ENCODE measurements around the gene PPARA.

Gene PPARA

DNA sequence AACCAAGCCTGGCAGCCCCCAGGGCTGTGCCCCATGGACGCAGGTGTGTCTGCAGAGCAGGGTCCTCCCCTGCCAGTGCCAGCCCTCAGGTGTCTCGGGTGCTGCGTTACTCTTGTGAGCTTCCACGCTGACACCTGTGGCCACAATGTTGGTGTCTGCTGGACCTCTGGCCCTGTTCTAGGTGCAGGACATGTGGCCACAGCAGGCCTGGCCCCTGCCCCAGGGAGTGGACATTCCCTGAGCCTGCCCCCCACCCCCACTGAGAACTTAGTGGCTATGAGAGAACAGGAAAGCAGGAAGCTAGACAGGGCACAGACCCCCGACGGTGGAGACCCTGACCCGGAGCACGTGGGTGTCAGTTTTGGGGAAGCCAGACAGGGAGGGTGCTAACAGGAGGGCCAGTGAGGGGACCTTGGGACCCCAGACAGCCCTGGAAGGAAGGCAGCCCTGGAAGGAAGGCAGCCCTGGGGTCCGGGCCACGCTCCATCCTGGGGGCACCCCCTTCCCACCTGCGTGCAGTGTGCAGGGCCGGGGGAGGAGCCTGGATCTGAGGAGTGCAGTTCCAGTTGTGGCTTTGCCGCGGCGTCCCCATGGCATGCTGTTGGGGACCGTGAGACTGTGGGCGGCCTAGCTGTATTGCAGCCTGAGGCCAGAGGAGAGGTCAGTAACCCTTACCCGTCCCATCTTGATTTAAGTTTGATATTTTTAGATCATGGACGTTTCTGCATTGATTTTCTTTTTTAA is 43.9 kb upstream of the PPARA start:
- Histone ChIP-seq H3K4me3 (ENCODE audit: low read length in 2 of 2) (peak overlapping the region in 1 of 2 donors; percentile 10), H3K4ac (ENCODE audit: low read length) (no peak overlapping the region), H3K27ac (replicated peaks; ENCODE audit: low read length) (no peak overlapping the region)

GRCh38 chr22:46107089-46107664 is 43.1 kb upstream of the PPARA start:
- H3K23ac ChIP-seq (ENCODE audit: low read depth, low read length, poor library complexity): no peak overlapping the region
- peaks cover 0 to 87% (median 2%) of the 10 kb centered on the region in 3 experiments for H3K27me3 ChIP-seq (ENCODE audit: control insufficient read depth in 3 of 3, insufficient read depth in 3 of 3, low read depth in 1 of 3, low read length in 3 of 3)
- WGBS, 2 donors (ENCODE audit: extremely low coverage in 2 of 2, insufficient read length in 2 of 2, insufficient replicate concordance in 1 of 2): no CpG with 5 or more reads among the region's 35 CpGs
- no peak overlapping the region for H3K4me3 ChIP-seq (ENCODE audit: low read length in 2 of 2)
- H3K18ac ChIP-seq (ENCODE audit: low read length): peak overlapping the region; percentile 28
- peak overlapping the region; percentile 75 for H3K14ac ChIP-seq (ENCODE audit: low read length)
- peaks cover 3 to 10% of the 10 kb centered on the region in 2 donors for H3K4me1 ChIP-seq (ENCODE audit: control insufficient read depth in 2 of 2, insufficient read depth in 1 of 2, low read depth in 1 of 2, low read length in 2 of 2)
- no peak overlapping the region for H3K4me2 ChIP-seq (ENCODE audit: insufficient read depth, low read length, poor library complexity, severe bottlenecking)
- H2BK12ac ChIP-seq (ENCODE audit: low read length): no peak overlapping the region
- H3K79me1 ChIP-seq (ENCODE audit: low read depth, low read length): peaks cover 2% of the 10 kb centered on the region
- no peak for DNase-seq (ENCODE audit: low spot score)
- no peaks in the 10 kb centered on the region for H3K36me3 ChIP-seq (replicated peaks in 1 of 2; ENCODE audit: control insufficient read depth in 2 of 2, insufficient read depth in 2 of 2, low read length in 2 of 2)
- H4K91ac ChIP-seq (ENCODE audit: low read depth, low read length, poor library complexity): no peak overlapping the region
- no peak overlapping the region for H3K4ac ChIP-seq (ENCODE audit: low read length)
- no peak overlapping the region for H4K8ac ChIP-seq (ENCODE audit: low read depth, low read length)
- H2AFZ ChIP-seq (ENCODE audit: low read length): peak overlapping the region; percentile 45
- no peaks in the 10 kb centered on the region for H3K9me3 ChIP-seq (replicated peaks in 1 of 2; ENCODE audit: control insufficient read depth in 2 of 2, insufficient read depth in 1 of 2, low read depth in 1 of 2, low read length in 2 of 2)
- H2AK5ac ChIP-seq (ENCODE audit: low read depth, low read length): no peak overlapping the region
- H3K27ac ChIP-seq (replicated peaks; ENCODE audit: low read length): no peak overlapping the region
- H2BK120ac ChIP-seq (ENCODE audit: low read depth, low read length): no peak overlapping the region
- no peak overlapping the region for H3K9ac ChIP-seq (ENCODE audit: low read depth, low read length, poor library complexity)
- H2BK15ac ChIP-seq (ENCODE audit: low read length): no peak overlapping the region
- H2BK5ac ChIP-seq (ENCODE audit: low read length): no peak overlapping the region

More for the DNA sequence above, 43.9 kb upstream of the PPARA start:
- Histone ChIP-seq H3K9ac (ENCODE audit: low read depth, low read length, poor library complexity) (no peak overlapping the region), H3K23ac (ENCODE audit: low read depth, low read length, poor library complexity) (peak overlapping the region; percentile 2), H3K79me1 (ENCODE audit: low read depth, low read length) (peaks cover 2% of the 10 kb centered on the region), H3K18ac (ENCODE audit: low read length) (peak overlapping the region; percentile 80), H3K27me3 (ENCODE audit: control insufficient read depth in 3 of 3, insufficient read depth in 3 of 3, low read depth in 1 of 3, low read length in 3 of 3) (peaks cover 0 to 87% (median 3%) of the 10 kb centered on the region in 3 experiments), H2AFZ (ENCODE audit: low read length) (peak overlapping the region; percentile 45), H2BK15ac (ENCODE audit: low read length) (peak overlapping the region; percentile 15), H2BK5ac (ENCODE audit: low read length) (no peak overlapping the region), H2BK12ac (ENCODE audit: low read length) (no peak overlapping the region), H4K91ac (ENCODE audit: low read depth, low read length, poor library complexity) (no peak overlapping the region), H3K4me2 (ENCODE audit: insufficient read depth, low read length, poor library complexity, severe bottlenecking) (no peak overlapping the region), H3K9me3 (replicated peaks in 1 of 2; ENCODE audit: control insufficient read depth in 2 of 2, insufficient read depth in 1 of 2, low read depth in 1 of 2, low read length in 2 of 2) (no peaks in the 10 kb centered on the region), H3K14ac (ENCODE audit: low read length) (peak overlapping the region; percentile 25), H2AK5ac (ENCODE audit: low read depth, low read length) (no peak overlapping the region), H4K8ac (ENCODE audit: low read depth, low read length) (no peak overlapping the region), H3K4me1 (ENCODE audit: control insufficient read depth in 2 of 2, insufficient read depth in 1 of 2, low read depth in 1 of 2, low read length in 2 of 2) (peaks cover 0 to 3% of the 10 kb centered on the region in 2 donors), H3K36me3 (replicated peaks in 1 of 2; ENCODE audit: control insufficient read depth in 2 of 2, insufficient read depth in 2 of 2, low read length in 2 of 2) (no peaks in the 10 kb centered on the region), H2BK120ac (ENCODE audit: low read depth, low read length) (no peak overlapping the region)
- no peak for DNase-seq (ENCODE audit: low spot score)
- WGBS, 2 donors (ENCODE audit: extremely low coverage in 2 of 2, insufficient read length in 2 of 2, insufficient replicate concordance in 1 of 2): no CpG with 5 or more reads among the region's 19 CpGs

DNA sequence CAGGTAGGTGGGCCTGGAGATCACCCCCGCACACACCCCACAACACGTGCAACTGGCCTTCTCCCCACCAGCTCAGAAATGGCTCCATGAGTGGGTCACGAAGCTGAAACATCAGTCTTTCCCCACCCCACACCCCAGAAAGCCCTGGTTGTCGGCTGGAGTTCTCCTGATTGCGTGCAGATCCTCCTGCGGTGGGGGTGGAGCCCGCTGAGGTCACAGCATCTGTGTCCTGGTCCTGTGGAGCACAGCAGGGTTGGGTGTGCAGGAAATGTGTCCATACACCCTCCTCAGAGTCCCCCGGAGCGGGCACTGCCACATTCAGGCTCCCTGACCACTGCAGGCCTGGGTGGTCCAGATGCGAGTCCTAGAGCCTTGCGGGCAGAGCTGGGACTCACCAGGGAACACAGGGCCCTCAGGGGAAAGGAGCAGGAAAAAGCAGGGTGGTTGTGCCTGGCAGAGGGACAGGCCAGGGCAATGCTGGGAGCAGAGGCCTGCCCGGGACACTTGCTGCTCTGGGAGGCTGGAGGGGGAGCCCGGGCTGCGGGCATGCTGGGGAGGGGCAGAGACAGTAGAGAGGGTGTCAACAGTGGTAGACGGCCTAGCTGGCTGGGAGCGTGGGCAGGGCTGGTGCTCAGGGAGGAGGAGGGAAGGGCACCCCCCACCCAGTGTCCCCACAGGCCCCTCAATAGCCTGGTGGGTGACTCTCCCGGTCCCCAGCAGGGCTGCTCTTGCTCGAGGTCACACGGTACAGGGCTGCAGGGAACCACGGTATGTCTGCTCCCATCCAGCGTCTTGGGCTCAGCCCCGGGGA is 42.4 kb upstream of the PPARA start:
- Histone ChIP-seq H3K4me3 (ENCODE audit: low read length in 2 of 2) (no peak overlapping the region), H2BK15ac (ENCODE audit: low read length) (no peak overlapping the region), H3K27ac (replicated peaks; ENCODE audit: low read length) (no peak overlapping the region), H3K14ac (ENCODE audit: low read length) (peak overlapping the region; percentile 63), H3K9ac (ENCODE audit: low read depth, low read length, poor library complexity) (peak overlapping the region; percentile 60), H3K18ac (ENCODE audit: low read length) (peak overlapping the region; percentile 27), H4K8ac (ENCODE audit: low read depth, low read length) (no peak overlapping the region), H4K91ac (ENCODE audit: low read depth, low read length, poor library complexity) (no peak overlapping the region), H2AFZ (ENCODE audit: low read length) (no peak overlapping the region), H3K23ac (ENCODE audit: low read depth, low read length, poor library complexity) (no peak overlapping the region), H3K36me3 (replicated peaks in 1 of 2; ENCODE audit: control insufficient read depth in 2 of 2, insufficient read depth in 2 of 2, low read length in 2 of 2) (no peaks in the 10 kb centered on the region), H3K79me1 (ENCODE audit: low read depth, low read length) (peaks cover 2% of the 10 kb centered on the region), H2AK5ac (ENCODE audit: low read depth, low read length) (peak overlapping the region; percentile 6), H2BK120ac (ENCODE audit: low read depth, low read length) (no peak overlapping the region), H2BK5ac (ENCODE audit: low read length) (no peak overlapping the region), H2BK12ac (ENCODE audit: low read length) (no peak overlapping the region), H3K4me2 (ENCODE audit: insufficient read depth, low read length, poor library complexity, severe bottlenecking) (no peak overlapping the region), H3K27me3 (ENCODE audit: control insufficient read depth in 3 of 3, insufficient read depth in 3 of 3, low read depth in 1 of 3, low read length in 3 of 3) (peaks cover 0 to 86% (median 0%) of the 10 kb centered on the region in 3 experiments), H3K9me3 (replicated peaks in 1 of 2; ENCODE audit: control insufficient read depth in 2 of 2, insufficient read depth in 1 of 2, low read depth in 1 of 2, low read length in 2 of 2) (no peaks in the 10 kb centered on the region), H3K4ac (ENCODE audit: low read length) (no peak overlapping the region), H3K4me1 (ENCODE audit: control insufficient read depth in 2 of 2, insufficient read depth in 1 of 2, low read depth in 1 of 2, low read length in 2 of 2) (peaks cover 5 to 12% of the 10 kb centered on the region in 2 donors)
- no peak for DNase-seq (ENCODE audit: low spot score)
- no CpG with 5 or more reads among the region's 22 CpGs for WGBS, 2 donors (ENCODE audit: extremely low coverage in 2 of 2, insufficient read length in 2 of 2, insufficient replicate concordance in 1 of 2)
